Measurements from ENCODE around the gene GPANK1. TPM values are rescaled to one million over a fixed set of nuclear protein-coding genes. Genes with fewer than 3 reads are reported as not detected.

GPANK1 gene
- total RNA-seq, 1 donor from 2014 or later = 15.4 TPM

- TF ChIP-seq, protein P1, sequence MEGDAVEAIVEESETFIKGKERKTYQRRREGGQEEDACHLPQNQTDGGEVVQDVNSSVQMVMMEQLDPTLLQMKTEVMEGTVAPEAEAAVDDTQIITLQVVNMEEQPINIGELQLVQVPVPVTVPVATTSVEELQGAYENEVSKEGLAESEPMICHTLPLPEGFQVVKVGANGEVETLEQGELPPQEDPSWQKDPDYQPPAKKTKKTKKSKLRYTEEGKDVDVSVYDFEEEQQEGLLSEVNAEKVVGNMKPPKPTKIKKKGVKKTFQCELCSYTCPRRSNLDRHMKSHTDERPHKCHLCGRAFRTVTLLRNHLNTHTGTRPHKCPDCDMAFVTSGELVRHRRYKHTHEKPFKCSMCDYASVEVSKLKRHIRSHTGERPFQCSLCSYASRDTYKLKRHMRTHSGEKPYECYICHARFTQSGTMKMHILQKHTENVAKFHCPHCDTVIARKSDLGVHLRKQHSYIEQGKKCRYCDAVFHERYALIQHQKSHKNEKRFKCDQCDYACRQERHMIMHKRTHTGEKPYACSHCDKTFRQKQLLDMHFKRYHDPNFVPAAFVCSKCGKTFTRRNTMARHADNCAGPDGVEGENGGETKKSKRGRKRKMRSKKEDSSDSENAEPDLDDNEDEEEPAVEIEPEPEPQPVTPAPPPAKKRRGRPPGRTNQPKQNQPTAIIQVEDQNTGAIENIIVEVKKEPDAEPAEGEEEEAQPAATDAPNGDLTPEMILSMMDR (IDR thresholded peaks at IDR 0.05) = no peak
- H3K27ac ChIP-seq = peak within 1 kb of the TSS; percentile 56
- intact Hi-C loops (cut with DNase I) = no loop called here
- peak; percentile 20 to 40 for ATAC-seq
- no peaks in the 10 kb centered on the region for H3K36me3 ChIP-seq
- H3K27me3 ChIP-seq (ENCODE audit: low read depth) = no peaks in the 10 kb centered on the region
- H3K9me3 ChIP-seq = no peaks in the 10 kb centered on the region
- peaks cover 11% of the 10 kb centered on the region for H3K4me1 ChIP-seq
- H3K4me3 ChIP-seq = peak within 1 kb of the TSS; percentile 42
- no peak for DNase-seq
These were observed 49.9 kb downstream of the GPANK1 start, which contains the start of gene AIF1 for GRCh38 chr6:31614684-31615578. TSS of gene AIF1 (plus strand) at chr6:31615234. CDS start at chr6:31615330, 96 bp downstream.

DNA sequence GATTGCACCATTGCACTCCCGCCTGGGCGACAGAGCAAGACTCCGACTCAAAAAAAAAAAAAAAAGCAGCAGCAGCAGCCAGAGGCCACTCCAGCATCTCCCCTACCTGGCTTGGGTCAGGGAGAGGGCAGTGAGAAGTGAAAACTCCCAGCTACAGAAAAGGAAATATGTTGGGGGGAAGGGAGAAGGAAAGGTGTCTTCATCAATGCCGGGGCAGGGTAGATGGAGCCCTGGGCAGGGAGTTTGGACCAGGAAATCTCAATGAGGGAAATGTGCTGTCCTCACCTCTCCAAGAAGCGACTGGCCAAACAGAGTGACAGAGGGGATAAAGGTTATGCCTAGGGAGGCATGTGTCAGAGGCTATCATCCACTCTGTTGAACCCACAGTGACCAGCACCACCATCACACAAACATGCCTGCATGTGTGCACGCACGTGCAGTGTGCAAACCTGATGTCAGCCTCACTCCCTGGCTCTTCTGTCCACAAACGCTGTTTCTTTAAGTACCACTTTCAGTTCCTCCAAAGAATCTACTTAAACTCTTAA lies 50.6 kb downstream of the GPANK1 start:
- peak overlapping the region; percentile 56 for H3K27ac ChIP-seq
- H3K4me3 ChIP-seq = peak overlapping the region; percentile 42
- H3K9me3 ChIP-seq = no peaks in the 10 kb centered on the region
- no peaks in the 10 kb centered on the region for H3K27me3 ChIP-seq (ENCODE audit: low read depth)
- intact Hi-C loops (cut with DNase I) = no loop called here
- H3K36me3 ChIP-seq = no peaks in the 10 kb centered on the region
- ATAC-seq (peak; percentile 66 to 79), DNase-seq (peak; percentile 68)
- TF ChIP-seq, protein P1 (IDR thresholded peaks at IDR 0.05) = no peak
- H3K4me1 ChIP-seq = peaks cover 5% of the 10 kb centered on the region

Small RNA genes lying within 50 kb of the gene (microRNA-seq; reads per million reads assigned to microRNA genes)
- not detected for gene MIR4646 (ENCODE audit: borderline number of aligned reads)
- not detected for gene MIR6832 (ENCODE audit: borderline number of aligned reads)

Other genes with a start within 250 kb of the GPANK1 start
- gene MICB, start 166.9 kb downstream of the GPANK1 start, total RNA-seq = 13.8 TPM
- not detected for gene MCCD1, start 136.0 kb downstream of the GPANK1 start, total RNA-seq
- 265 TPM for gene DDX39B, start 123.0 kb downstream of the GPANK1 start, total RNA-seq
- 1.6 TPM for gene ATP6V1G2, start 118.4 kb downstream of the GPANK1 start, total RNA-seq
- gene NFKBIL1, start 117.4 kb downstream of the GPANK1 start, total RNA-seq = 17.8 TPM
- gene LTA, start 92.7 kb downstream of the GPANK1 start, total RNA-seq = not detected
- 4.5 TPM for gene TNF, start 89.4 kb downstream of the GPANK1 start, total RNA-seq
- 10.0 TPM for gene LTB, start 82.6 kb downstream of the GPANK1 start, total RNA-seq
- 127 TPM for gene LST1, start 78.7 kb downstream of the GPANK1 start, total RNA-seq
- gene NCR3, start 72.0 kb downstream of the GPANK1 start, total RNA-seq = 2.6 TPM
- 109 TPM for gene AIF1, start 49.8 kb downstream of the GPANK1 start, total RNA-seq
- 133 TPM for gene PRRC2A, start 44.3 kb downstream of the GPANK1 start, total RNA-seq
- gene BAG6, start 12.3 kb downstream of the GPANK1 start, total RNA-seq = 253 TPM
- 1.6 TPM for gene APOM, start 9.1 kb downstream of the GPANK1 start, total RNA-seq
- 24.7 TPM for gene C6orf47, start 4.2 kb downstream of the GPANK1 start, total RNA-seq
- gene CSNK2B, start 1.1 kb upstream of the GPANK1 start, total RNA-seq = 117 TPM
- gene LY6G5B, start 5.0 kb upstream of the GPANK1 start, total RNA-seq = 11.0 TPM
- 2.9 TPM for gene LY6G5C, start 16.1 kb upstream of the GPANK1 start, total RNA-seq
- 56.4 TPM for gene ABHD16A, start 38.3 kb upstream of the GPANK1 start, total RNA-seq
- 0.97 TPM for gene LY6G6F, start 41.9 kb upstream of the GPANK1 start, total RNA-seq
- not detected for gene LY6G6D, start 50.4 kb upstream of the GPANK1 start, total RNA-seq
- gene LY6G6C, start 56.7 kb upstream of the GPANK1 start, total RNA-seq = not detected
- 2.6 TPM for gene MPIG6B, start 58.4 kb upstream of the GPANK1 start, total RNA-seq
- gene DDAH2, start 64.3 kb upstream of the GPANK1 start, total RNA-seq = 67.0 TPM
- gene CLIC1, start 71.5 kb upstream of the GPANK1 start, total RNA-seq = 310 TPM
- 14.9 TPM for gene MSH5, start 75.0 kb upstream of the GPANK1 start, total RNA-seq
- gene SAPCD1, start 97.7 kb upstream of the GPANK1 start, total RNA-seq = 1.2 TPM
- gene VWA7, start 112.3 kb upstream of the GPANK1 start, total RNA-seq = 4.2 TPM
- gene VARS1, start 130.8 kb upstream of the GPANK1 start, total RNA-seq = 44.1 TPM
- 30.5 TPM for gene LSM2, start 142.0 kb upstream of the GPANK1 start, total RNA-seq
- gene HSPA1L, start 150.3 kb upstream of the GPANK1 start, total RNA-seq = 2.5 TPM
- gene HSPA1A, start 150.5 kb upstream of the GPANK1 start, total RNA-seq = 230 TPM
- gene HSPA1B, start 162.7 kb upstream of the GPANK1 start, total RNA-seq = 122 TPM
- 70.5 TPM for gene NEU1, start 197.8 kb upstream of the GPANK1 start, total RNA-seq
- gene SLC44A4, start 214.0 kb upstream of the GPANK1 start, total RNA-seq = 53.7 TPM
- 46.0 TPM for gene EHMT2, start 232.7 kb upstream of the GPANK1 start, total RNA-seq
- gene ZBTB12, start 237.1 kb upstream of the GPANK1 start, total RNA-seq = 5.1 TPM

Data from lower lobe of right lung (tissue), 2 donors.